GM19468 (cell line): ENCODE results near the gene ECI2.

Source experiments
- ATAC-seq: cut with Tn5 transposase; IDR thresholded peaks from one replicate; pipeline ENCODE4 v1.9.1; 2021; ENCODE audit warnings: mild to moderate bottlenecking, moderate library complexity, moderate number of reproducible peaks; ENCODE audit not compliant: unreplicated experiment; ENCODE audit errors: extremely low read depth

The ECI2 gene, protein sequence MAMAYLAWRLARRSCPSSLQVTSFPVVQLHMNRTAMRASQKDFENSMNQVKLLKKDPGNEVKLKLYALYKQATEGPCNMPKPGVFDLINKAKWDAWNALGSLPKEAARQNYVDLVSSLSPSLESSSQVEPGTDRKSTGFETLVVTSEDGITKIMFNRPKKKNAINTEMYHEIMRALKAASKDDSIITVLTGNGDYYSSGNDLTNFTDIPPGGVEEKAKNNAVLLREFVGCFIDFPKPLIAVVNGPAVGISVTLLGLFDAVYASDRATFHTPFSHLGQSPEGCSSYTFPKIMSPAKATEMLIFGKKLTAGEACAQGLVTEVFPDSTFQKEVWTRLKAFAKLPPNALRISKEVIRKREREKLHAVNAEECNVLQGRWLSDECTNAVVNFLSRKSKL

DNA sequence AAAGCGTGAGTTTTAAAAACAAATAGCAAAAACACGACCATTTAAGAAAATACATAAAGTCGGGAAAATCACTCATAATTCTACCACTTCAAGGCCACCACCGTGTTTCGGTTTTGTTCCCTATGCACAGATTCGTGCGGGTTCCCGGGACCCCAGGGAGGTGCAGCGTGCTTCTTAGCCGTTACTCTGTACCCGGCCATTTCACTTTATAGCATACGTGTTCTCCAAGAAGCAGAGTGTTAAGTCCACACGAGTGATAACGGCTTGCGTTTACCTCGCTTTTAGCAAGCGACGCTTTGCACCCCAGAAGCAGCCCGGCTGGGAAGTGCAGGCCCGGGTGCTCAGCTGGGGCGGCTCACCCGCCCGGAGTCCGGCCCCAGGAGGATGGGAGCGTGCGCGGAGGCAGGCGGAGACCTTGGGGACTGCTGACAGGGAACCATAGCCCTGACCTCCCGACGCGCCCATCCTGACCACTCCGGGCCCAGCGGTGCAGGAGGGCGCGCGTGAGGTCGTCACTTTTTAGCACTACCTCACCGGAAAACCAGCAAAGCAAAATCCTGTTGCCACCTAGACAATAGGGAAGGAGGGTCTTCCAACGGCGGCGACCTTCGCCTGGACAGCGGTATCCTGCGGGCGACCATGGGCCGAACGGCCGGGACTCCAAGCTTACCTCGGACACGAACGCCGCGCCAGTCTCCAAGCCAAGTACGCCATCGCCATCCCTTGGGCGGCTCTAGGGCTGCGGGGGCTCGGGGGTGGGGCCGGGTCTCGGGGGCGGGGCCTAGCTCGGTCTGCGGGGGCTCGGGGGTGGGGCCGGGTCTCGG lies at the start of gene ECI2:
ECI2 (minus strand) TSS at position 735 of the 824 bp plus-strand sequence; CDS start at position 720, 15 bp downstream.
- no peak for ATAC-seq

DNA sequence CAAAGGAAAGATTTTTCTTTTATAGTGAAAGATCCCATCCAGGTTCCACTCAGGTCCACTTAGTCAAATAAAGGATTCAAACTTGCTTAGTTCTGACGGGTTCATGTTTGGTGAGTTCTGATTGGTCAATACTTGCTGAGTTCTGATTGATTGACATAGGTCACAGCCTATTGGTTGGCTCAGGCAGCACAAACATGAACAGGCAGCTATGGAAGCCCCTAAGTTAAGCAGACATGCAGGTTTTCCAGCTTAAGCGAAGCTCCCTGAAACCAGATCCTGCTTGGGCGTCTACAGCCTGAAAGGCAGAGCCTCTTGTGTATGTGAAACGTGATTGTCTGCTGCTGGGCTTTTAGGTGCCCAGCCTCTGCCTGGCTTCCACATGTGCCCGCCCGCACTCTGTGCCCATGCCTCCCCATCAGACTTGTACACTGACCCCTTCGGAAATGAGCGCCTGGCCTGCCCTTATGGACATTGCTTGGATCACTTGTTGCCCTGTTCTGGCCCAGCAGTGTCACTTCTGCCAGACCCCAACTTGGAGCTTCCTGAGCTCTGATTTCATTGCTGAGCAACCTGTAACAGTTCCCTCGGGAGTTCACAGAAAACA lies 45.4 kb upstream of the ECI2 start:
- no peak for ATAC-seq

DNA sequence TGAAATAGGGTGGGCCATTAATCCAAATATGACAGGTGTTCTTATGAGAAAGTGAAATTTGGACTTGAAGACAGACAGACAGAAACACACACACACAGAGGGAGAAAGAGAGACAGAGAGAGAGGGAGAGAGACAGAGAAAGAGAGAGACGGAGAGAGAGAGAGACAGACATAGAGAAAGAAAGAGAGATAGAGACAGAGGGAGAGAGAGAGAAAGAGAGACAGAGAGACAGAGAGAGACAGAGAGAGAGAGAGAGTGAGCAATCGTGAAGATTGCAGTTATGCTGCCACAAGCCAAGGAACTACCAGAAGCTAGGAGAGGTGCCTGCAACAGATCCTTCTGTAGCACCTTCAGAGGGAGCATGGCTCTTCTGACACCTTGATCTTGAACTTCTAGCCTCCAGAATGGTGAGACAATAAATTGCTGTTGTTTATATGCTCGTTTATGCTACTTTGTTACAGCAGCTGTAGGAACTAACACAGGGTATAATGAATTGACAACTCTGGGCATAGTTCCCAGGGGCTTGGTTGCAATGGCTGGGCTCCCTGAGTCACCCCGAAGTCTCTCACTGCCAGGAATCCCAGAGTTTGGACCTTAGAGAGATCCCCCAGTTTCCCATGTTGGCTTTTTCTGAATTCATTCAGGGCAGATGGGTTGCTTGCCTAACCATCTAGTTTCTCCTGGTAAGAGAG lies 44.7 kb upstream of the ECI2 start:
- no peak for ATAC-seq

DNA sequence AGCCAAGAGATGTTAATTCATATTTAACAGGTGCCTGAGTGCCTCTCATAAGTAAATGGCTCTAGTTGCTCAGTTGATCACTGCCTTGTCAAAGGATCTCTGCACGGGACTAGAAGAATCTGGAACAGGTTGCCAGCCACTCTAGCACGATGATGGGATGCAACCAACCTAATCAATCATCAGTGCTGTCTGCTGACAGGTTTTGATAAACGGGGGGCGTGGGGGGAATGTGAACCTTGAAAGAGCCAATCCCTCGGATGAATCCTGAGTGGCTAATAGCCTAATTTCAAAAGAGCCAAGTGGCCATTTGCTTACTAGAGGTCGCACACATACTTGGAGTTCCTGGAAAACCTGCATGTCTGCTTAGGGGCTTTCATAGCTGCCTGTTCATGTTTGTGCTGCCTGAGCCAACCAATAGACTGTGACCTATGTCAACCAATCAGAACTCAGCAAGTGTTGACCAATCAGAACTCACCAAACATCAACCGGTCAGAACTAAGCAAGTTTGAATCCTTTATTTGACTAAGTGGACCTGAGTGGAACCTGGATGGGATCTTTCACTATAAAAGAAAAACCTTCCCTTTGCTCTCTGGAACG lies 43.5 kb upstream of the ECI2 start:
- ATAC-seq: no peak

DNA sequence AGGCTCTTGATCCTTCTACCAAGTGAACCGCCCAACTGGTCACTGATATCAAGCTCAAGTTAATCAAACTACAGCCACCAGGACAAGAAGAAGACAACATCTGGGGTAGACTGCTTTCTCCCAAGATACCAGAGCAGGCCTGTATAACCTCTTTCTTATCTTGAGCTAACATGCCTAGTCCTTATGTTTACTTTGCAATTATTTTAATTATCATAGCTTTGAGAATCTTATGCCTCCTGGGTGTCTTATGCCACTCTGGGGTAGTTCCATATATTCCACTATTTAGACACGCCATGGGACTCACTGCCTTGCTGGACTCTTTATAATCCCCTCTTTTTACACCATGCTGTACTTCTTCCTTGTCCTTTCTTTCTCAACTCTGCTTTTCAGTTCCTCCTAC lies 41.5 kb upstream of the ECI2 start:
- ATAC-seq: no peak

DNA sequence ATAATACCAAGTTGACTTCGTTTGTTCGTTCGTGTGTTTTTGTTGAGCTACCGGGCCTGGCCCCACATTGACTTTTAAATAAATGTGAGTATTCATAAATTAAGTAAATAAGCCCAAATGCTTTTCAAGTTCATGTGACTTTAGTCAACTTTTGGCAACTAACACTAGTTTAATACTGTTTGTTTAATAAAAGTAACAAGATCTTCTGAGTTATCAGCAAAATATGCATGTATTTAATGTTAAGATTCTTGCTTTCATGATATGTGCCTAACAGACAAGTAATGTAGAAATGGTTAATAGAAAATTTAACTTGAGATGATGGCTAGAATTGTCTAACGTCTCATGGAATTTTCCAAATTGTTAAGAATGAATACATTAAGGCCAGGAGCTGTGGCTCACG lies 38.7 kb upstream of the ECI2 start:
- ATAC-seq: no peak

DNA sequence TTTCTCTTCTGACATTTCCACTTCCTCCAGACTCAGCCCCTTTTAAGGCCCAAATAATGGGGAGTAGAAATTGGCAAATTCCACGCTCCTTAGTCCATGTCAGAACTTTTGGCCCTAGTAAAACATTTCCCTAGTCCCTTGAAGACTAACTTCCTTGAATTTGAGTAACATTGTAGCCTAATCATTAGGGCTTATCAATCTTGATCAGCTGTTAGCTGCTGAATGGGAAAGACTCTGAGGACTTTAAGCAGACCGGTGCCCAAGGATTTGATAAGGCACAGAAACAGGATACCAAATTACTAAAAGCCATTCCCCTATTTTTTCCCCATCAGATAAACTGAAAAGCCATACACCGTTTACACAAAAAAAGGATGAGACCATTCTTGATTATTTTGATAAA lies 37.0 kb upstream of the ECI2 start:
- ATAC-seq: no peak

DNA sequence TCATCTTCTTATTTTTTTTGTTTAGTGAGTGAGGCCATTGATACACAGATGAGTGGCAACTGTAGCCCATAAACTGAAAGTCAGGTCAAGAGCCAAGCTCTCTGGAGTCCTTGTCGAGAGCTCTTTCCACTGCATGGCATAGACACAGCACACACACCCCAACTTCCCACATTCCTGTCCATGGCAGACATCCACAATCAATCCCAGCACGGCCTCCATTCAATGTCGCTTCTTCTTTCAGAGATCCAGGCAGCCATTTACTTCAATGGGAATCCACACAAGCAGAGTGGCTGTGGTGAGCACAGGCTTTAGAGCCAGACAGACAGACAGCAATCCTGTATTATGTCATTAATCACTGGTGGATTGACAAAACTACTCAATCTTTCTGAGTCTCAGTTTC lies 34.9 kb upstream of the ECI2 start:
- ATAC-seq: no peak

DNA sequence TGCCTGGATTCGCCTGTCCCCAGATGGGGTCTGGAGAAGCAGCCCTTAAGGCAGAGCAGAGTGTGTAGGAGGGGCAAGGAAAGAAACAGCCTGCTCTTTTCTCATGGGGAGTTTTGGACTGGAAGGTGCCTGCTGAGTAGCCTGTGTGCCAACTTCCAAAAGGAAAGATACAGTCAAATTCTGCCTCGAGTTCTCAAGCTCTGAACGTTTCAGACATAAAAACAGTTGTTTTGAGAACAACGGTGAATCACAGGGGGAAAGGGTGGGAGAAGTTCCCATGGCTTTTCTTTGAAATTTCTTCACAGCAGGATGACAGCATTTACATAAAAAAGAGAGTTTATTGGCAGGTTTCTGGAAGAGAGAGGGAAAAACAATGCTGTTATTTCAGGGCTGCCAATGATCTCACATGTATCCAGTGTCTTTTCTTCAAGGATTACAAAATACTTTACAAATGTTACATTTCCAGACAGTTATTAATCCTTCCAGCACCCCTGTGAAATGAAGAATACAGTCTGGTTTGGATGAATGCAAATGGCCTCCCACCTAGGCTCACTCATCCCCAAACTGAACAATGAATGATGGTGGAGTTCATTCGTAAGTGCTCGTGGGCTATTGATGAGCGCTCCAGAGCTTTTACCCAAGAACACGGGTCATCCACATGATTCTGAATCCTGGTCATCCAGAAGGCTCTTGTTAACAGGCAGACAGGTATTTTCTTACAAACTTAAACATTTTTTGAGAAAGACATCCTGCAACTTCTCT lies 33.8 kb upstream of the ECI2 start:
- ATAC-seq: no peak

DNA sequence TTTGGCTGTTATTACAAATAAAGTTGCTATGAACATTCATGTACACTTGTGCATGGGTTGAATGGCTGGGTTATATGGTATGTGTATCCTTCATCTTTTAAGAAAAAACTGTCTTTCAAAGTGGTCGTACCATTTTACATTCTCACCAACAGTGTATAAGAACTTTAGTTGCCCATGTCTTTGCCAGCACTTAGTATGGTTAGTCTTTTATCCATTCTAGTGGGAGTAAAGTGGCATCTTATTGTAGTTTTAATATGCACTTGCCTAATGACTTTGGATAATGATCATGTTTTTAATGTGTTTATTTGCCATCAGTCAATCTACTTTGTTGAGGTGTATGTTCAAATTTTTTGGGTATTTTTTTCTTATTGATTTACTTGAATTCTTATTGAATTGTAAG lies 32.5 kb upstream of the ECI2 start:
- ATAC-seq: no peak

DNA sequence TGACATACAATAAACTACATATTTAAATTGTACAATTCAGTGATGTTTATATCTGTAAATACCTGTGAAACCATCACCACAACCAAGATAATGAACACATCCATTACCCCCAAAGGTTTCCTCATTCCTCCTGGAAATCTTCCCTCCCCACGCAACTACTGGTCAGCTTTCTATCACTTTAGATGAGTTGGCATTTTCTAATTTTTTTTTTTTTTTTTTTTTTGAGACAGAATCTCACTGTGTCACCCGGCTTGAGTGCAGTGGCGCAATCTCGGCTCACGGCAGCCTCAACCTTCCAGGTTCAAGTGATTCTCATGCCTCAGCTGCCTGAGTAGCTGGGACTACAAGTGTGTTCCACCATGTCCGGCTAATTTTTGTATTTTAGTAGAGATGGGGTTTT lies 31.7 kb upstream of the ECI2 start:
- ATAC-seq: no peak

DNA sequence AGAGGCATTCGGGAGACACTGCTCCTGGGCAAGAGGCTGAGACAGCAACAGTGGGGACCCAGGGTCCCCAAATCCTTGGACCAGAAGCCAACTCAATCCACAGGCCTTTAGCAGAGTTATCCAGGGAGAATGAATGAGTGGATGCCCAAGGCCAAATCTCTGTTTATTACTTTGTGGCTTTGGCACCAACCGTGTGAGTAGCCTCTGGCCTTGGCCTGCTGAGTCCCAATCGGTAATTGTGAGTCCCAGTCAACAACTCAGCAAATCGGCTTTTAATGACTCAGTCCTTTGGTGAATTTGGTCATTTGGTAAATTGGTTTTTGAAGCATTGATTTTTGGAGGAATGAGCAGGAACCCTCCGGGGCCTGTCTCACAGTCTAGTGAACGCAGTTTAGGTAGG lies 29.1 kb upstream of the ECI2 start:
- no peak for ATAC-seq

DNA sequence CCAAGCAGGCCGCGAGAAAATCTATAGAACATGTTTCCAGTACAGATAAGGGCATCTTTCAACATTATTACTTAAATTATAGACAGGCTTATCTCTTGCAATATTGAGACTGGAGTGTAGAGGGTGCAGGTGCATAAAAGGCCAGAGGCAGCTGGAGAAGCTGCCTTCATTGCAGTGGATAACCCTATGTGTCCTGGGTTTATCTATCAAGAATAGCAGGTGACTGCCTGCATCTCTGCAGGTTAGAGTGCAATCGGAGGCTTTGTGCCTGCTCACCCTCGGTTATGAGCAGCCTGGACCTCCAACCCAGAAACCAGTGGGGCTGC lies 28.7 kb upstream of the ECI2 start:
- ATAC-seq: no peak

DNA sequence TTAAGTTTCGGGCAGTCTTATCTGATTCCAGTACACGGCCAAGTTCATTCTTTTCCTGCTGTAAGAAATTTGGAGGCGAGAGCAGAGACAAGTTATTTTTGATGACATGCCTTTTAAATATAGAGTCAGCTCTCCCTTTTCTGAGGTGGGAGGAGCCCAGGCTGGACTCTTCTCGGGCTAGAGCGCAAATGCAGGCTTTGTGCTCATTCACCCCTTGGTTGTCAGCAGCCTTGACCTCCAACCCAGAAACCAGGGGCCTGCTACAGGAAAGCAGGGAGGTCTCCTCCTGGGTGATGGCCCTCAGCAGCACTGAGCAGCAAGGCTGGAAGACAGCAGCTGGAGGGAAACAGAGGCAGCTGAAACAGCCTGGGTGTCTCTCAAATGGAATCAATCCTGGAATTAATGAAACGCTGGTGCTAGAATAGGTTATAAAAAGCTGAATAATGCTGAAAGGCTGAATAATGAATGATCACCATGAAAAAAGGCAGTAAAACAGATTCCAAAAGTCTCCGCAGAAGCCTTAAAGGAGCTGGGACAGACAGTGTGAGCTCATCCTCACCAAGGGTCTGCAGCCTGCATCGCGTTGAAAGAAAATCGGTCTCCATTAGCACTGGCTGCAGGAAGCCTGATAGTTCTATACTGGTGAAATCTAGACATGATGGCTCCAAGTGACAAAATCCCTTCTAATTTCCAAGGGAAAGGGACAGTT lies 28.2 kb upstream of the ECI2 start:
- ATAC-seq: no peak

DNA sequence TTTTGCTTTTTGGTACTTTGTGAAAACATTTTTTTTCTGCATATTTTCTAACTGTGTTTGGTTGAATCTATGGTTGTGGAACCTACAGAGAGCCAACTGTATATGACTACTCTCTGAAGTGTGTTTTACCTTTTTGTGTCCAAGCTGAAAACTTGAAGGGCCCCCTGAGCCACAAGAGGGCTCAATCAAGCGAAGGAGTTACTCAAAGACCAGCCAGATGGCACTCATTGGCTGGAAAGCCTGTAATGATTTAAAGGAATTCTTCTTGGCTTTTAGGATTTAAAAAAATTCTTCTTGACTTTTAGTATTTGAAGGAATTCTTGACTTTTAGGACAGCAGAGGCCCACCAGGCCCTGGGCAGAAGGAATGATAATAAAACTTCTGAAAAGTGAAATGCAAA lies 27.0 kb upstream of the ECI2 start:
- ATAC-seq: no peak

DNA sequence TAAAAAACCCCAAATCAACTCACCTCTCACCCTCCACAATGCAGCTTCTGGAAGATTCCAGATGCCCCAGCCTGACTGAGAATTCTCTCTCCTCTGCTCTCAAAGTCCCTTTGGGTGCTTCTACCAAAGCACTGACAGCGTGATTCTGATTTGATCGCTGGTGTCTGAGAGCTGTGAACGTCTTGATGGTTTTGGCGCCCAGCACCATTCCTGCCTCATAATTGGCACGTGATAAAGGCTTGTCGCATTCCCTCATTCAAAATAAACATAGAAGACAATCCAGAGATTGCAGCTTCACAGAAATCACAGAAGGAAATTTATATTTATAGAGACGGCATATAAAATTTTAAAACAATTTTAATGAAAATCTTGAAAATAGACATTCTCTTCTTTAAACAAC lies 24.1 kb upstream of the ECI2 start:
- no peak for ATAC-seq

DNA sequence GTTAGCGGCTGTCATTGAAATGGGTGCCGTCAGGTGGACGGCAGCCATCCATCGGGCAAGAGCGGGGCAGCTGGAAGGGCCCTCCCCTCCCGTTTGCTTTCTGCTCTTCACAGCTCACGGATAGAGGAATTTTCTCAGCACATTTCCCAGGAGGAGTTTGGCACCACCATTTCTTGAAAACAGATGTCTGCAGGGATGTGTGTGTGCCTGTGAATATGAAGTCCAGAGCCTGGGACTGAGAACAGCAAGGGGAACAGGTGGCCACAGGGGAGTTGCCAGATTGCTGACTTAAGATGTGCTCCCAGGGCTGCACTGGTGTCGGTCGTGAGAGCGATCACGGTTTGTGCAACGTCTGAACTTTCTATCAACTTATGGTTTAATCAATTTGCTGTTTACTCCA lies 22.1 kb upstream of the ECI2 start:
- ATAC-seq: no peak

DNA sequence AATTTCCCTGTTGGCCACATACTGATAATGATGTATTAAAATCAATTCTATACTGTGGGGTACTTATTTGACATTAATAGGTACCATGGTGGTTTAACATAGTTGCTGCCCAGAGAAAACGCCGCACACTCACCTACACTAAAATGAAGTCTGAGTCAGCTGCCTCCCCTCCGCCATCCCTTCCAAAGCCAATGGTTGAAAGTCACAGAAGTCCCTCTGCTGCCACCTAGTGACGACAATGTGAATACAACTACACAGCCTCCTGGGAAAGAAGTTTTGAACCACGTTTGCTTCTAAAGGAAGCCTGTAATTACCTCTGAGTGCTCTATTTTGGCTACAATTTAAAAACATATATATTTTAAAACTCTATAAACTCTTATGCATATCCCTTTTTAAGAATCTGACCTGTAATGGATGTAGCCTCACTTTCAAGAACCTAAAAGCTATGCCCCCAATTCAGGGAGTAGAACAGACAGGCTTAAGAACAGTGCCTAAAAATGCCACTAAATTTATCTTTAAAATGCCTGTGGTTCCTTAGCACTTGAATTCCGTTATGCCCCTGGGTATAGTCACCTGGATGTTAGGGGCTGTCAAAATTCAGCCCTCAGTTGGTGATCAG lies 20.6 kb upstream of the ECI2 start:
- no peak for ATAC-seq
